Activated B cell treated with CpG ODN at 0.5 μM for 24 hours (primary cell): ENCODE results near the gene TNFAIP8L1. TPM values are rescaled to one million over a fixed set of nuclear protein-coding genes. Genes with fewer than 3 reads are reported as not detected.

Source experiments
- ATAC-seq: fragments of 200-7000 bp; cut with Tn5 transposase; one replicate; pipeline ENCODE4 v1.10.0; 2021; ENCODE audit warnings: low read depth, mild to moderate bottlenecking, moderate library complexity
- CTCF ChIA-PET: fragments of 350-600 bp; sonication (Branson Sonifier 250); formaldehyde crosslinking; loops from one replicate; lab custom pipeline; 2021; ENCODE audit warnings: antibody characterized with exemption; lab: Charles Lee
- POLR2A ChIA-PET: fragments of 350-600 bp; sonication (Branson Sonifier 250); formaldehyde crosslinking; loops from one replicate; lab custom pipeline; 2021; ENCODE audit warnings: antibody characterized with exemption; lab: Charles Lee
- DNase-seq: peaks from one replicate; pipeline ENCODE4 v3.0.0; 2022
- H3K27ac Mint-ChIP-seq: one replicate; pipeline ENCODE4 v1.8.0; 2020; ENCODE audit warnings: mixed read lengths
- H3K27me3 Mint-ChIP-seq: one replicate; pipeline ENCODE4 v1.8.0; 2021; ENCODE audit warnings: mixed read lengths
- H3K36me3 Mint-ChIP-seq: one replicate; pipeline ENCODE4 v1.8.0; 2021; ENCODE audit warnings: low read depth, mixed read lengths
- H3K4me1 Mint-ChIP-seq: one replicate; pipeline ENCODE4 v1.8.0; 2021; ENCODE audit warnings: mixed read lengths
- H3K4me3 Mint-ChIP-seq: one replicate; pipeline ENCODE4 v1.8.0; 2020; ENCODE audit warnings: mild to moderate bottlenecking, mixed read lengths
- H3K9me3 Mint-ChIP-seq: one replicate; pipeline ENCODE4 v1.8.0; 2020; ENCODE audit warnings: mixed read lengths
- CTCF ChIP-seq: fragments of 200-600 bp; IDR thresholded peaks from one replicate; pipeline ENCODE4 v1.8.0; 2022; ENCODE audit warnings: antibody characterized with exemption, mild to moderate bottlenecking
- intact Hi-C: fragments of 100-400 bp; cut with micrococcal nuclease; formaldehyde crosslinking; loops from one replicate; pipeline ENCODE4 v1.15.1; 2024
- total RNA-seq: library from RNA; stranded (reverse); gene quantifications from 2 replicates; pipeline ENCODE4 v1.2.3, GENCODE V29; 2022

TNFAIP8L1 gene
- total RNA-seq, 1 donor from 2014 or later: 15.5 TPM

GRCh38 chr19:4691373-4691772 is 52.1 kb downstream of the TNFAIP8L1 start:
- ChIA-PET POLR2A (no interaction called here), CTCF (no interaction called here)
- DNase-seq (no peak), ATAC-seq (no peak)
- Mint-ChIP-seq H3K27ac (no peak overlapping the region), H3K9me3 (no peaks in the 10 kb centered on the region), H3K4me1 (no peaks in the 10 kb centered on the region), H3K4me3 (no peak overlapping the region), H3K36me3 (peaks cover 79% of the 10 kb centered on the region), H3K27me3 (no peaks in the 10 kb centered on the region)
- TF ChIP-seq CTCF: no peak
- intact Hi-C loops: no loop called here

GRCh38 chr19:4692251-4693077 is 53.1 kb downstream of the TNFAIP8L1 start:
- H3K9me3 Mint-ChIP-seq: no peaks in the 10 kb centered on the region
- no peak overlapping the region for H3K27ac Mint-ChIP-seq
- DNase-seq (no peak), ATAC-seq (no peak)
- ChIA-PET POLR2A (no interaction called here), CTCF (no interaction called here)
- TF ChIP-seq CTCF: no peak
- intact Hi-C loops: no loop called here
- no peaks in the 10 kb centered on the region for H3K27me3 Mint-ChIP-seq
- peaks cover 79% of the 10 kb centered on the region for H3K36me3 Mint-ChIP-seq
- H3K4me1 Mint-ChIP-seq: no peaks in the 10 kb centered on the region
- H3K4me3 Mint-ChIP-seq: no peak overlapping the region

- Mint-ChIP-seq H3K4me1 (no peaks in the 10 kb centered on the region), H3K36me3 (peaks cover 81% of the 10 kb centered on the region), H3K4me3 (no peak overlapping the region), H3K27ac (no peak overlapping the region), H3K9me3 (no peaks in the 10 kb centered on the region), H3K27me3 (no peaks in the 10 kb centered on the region)
- intact Hi-C loops: no loop called here
- ChIA-PET CTCF (no interaction called here), POLR2A (no interaction called here)
- ATAC-seq (no peak), DNase-seq (no peak)
- no peak for TF ChIP-seq CTCF
Observed at GRCh38 chr19:4693078-4693350, 53.7 kb downstream of the TNFAIP8L1 start.

- no peaks in the 10 kb centered on the region for H3K4me1 Mint-ChIP-seq
Observed at GRCh38 chr19:4693471-4694121, 54.3 kb downstream of the TNFAIP8L1 start.

More at GRCh38 chr19:4693471-4694121, 54.3 kb downstream of the TNFAIP8L1 start:
- Mint-ChIP-seq H3K9me3 (no peaks in the 10 kb centered on the region), H3K27ac (no peak overlapping the region), H3K4me3 (no peak overlapping the region), H3K36me3 (peaks cover 80% of the 10 kb centered on the region), H3K27me3 (no peaks in the 10 kb centered on the region)
- ChIA-PET CTCF (no interaction called here), POLR2A (no interaction called here)
- no peak for TF ChIP-seq CTCF
- ATAC-seq (no peak), DNase-seq (no peak)
- intact Hi-C loops: no loop called here
